WTC11 (cell line): ENCODE data around the gene VIM. TPM values are rescaled to one million over a fixed set of nuclear protein-coding genes. Genes with fewer than 3 reads are reported as not detected.

Source experiments
- ATAC-seq: fragments of 200-7000 bp; cut with Tn5 transposase; 2 replicates; pipeline ENCODE4 v1.10.0; 2021; ENCODE audit warnings: mild to moderate bottlenecking, moderate library complexity
- CTCF ChIA-PET: fragments of 300-600 bp; sonication (Branson Sonifier 250); formaldehyde crosslinking; loops from one replicate; lab custom pipeline; 2021; ENCODE audit warnings: antibody characterized with exemption; lab: Charles Lee
- POLR2A ChIA-PET: fragments of 350-600 bp; sonication (Branson Sonifier 250); formaldehyde crosslinking; loops from one replicate; lab custom pipeline; 2021; ENCODE audit warnings: antibody characterized with exemption; lab: Charles Lee
- DNase-seq: peaks from one replicate; pipeline ENCODE4 v3.0.0; 2021; ENCODE audit warnings: low spot score
- H3K27ac Mint-ChIP-seq: 2 replicates; pipeline ENCODE4 v1.8.0; 2021; ENCODE audit warnings: mixed read lengths
- H3K27me3 Mint-ChIP-seq: 2 replicates; pipeline ENCODE4 v1.8.0; 2021; ENCODE audit warnings: low read depth, mild to moderate bottlenecking, moderate library complexity, mixed read lengths
- H3K36me3 Mint-ChIP-seq: 2 replicates; pipeline ENCODE4 v1.8.0; 2021; ENCODE audit warnings: mixed read lengths
- H3K4me1 Mint-ChIP-seq: 2 replicates; pipeline ENCODE4 v1.8.0; 2022; ENCODE audit warnings: mixed read lengths
- H3K4me3 Mint-ChIP-seq: 2 replicates; pipeline ENCODE4 v1.8.0; 2021; ENCODE audit warnings: mild to moderate bottlenecking, moderate library complexity, mixed read lengths
- H3K9me3 Mint-ChIP-seq: 2 replicates; pipeline ENCODE4 v1.8.0; 2021; ENCODE audit warnings: mixed read lengths
- AR ChIP-seq: fragments of 250-450 bp; sonication (Bioruptor Pico); IDR thresholded peaks from 2 replicates; pipeline ENCODE4 v1.9.0; 2021; ENCODE audit warnings: mild to moderate bottlenecking
- ATF1 ChIP-seq: sonication (generic); formaldehyde crosslinking; IDR thresholded peaks from 2 replicates; pipeline ENCODE4 v1.8.1; 2023; ENCODE audit warnings: mild to moderate bottlenecking, moderate library complexity, missing genetic modification reagents
- ATF2 ChIP-seq: sonication (generic); formaldehyde crosslinking; IDR thresholded peaks from 2 replicates; pipeline ENCODE4 v1.8.1; 2022; ENCODE audit warnings: low read depth, missing genetic modification reagents, borderline replicate concordance
- ATF6 ChIP-seq: sonication (generic); formaldehyde crosslinking; IDR thresholded peaks from 2 replicates; pipeline ENCODE4 v1.8.1; 2023; ENCODE audit warnings: mild to moderate bottlenecking, missing genetic modification reagents
- CTCF ChIP-seq: fragments of 200-600 bp; IDR thresholded peaks from 2 replicates; pipeline ENCODE4 v1.8.0; 2022; ENCODE audit warnings: antibody characterized with exemption
- E2F5 ChIP-seq: sonication (generic); formaldehyde crosslinking; IDR thresholded peaks from 2 replicates; pipeline ENCODE4 v1.8.1; 2022; ENCODE audit warnings: mild to moderate bottlenecking, moderate library complexity, missing genetic modification reagents
- EMX1 ChIP-seq: fragments of 250-450 bp; sonication (Bioruptor Pico); IDR thresholded peaks from 2 replicates; pipeline ENCODE4 v1.8.0; 2021; ENCODE audit warnings: mild to moderate bottlenecking
- FOXP1 ChIP-seq: sonication (generic); formaldehyde crosslinking; IDR thresholded peaks from 2 replicates; pipeline ENCODE4 v1.8.0; 2022; ENCODE audit warnings: missing genetic modification reagents, mild to moderate bottlenecking, moderate library complexity, borderline replicate concordance
- GRHL2 ChIP-seq: fragments of 250-450 bp; sonication (Bioruptor Pico); IDR thresholded peaks from 2 replicates; pipeline ENCODE4 v1.8.0; 2022; ENCODE audit warnings: mild to moderate bottlenecking, moderate library complexity; ENCODE audit not compliant: insufficient replicate concordance, severe bottlenecking
- GTF2I ChIP-seq: fragments of 250-450 bp; sonication (Bioruptor Pico); conservative IDR thresholded peaks from 2 replicates; pipeline ENCODE4 v1.4.0; 2021; ENCODE audit warnings: mild to moderate bottlenecking
- IRF1 ChIP-seq: sonication (generic); formaldehyde crosslinking; IDR thresholded peaks from 2 replicates; pipeline ENCODE4 v1.8.0; 2023; ENCODE audit warnings: missing genetic modification reagents
- IRF2 ChIP-seq: sonication (generic); formaldehyde crosslinking; IDR thresholded peaks from 2 replicates; pipeline ENCODE4 v1.8.0; 2022; ENCODE audit warnings: low read depth, missing genetic modification reagents, borderline replicate concordance
- NR3C1 ChIP-seq: sonication (generic); formaldehyde crosslinking; conservative IDR thresholded peaks from 2 replicates; pipeline ENCODE4 v1.8.1; 2023; ENCODE audit warnings: low read depth, mild to moderate bottlenecking, missing genetic modification reagents
- OVOL2 ChIP-seq: fragments of 250-450 bp; sonication (Bioruptor Pico); IDR thresholded peaks from 2 replicates; pipeline ENCODE4 v1.9.0; 2021; ENCODE audit warnings: mild to moderate bottlenecking, borderline replicate concordance
- STAT6 ChIP-seq: sonication (generic); formaldehyde crosslinking; conservative IDR thresholded peaks from 2 replicates; pipeline ENCODE4 v1.8.1; 2023; ENCODE audit warnings: mild to moderate bottlenecking, low read depth, missing genetic modification reagents, moderate library complexity
- ZNF138 ChIP-seq: sonication (generic); formaldehyde crosslinking; conservative IDR thresholded peaks from 2 replicates; pipeline ENCODE4 v1.8.1; 2022; ENCODE audit warnings: mild to moderate bottlenecking, moderate library complexity, missing genetic modification reagents
- ZNF317 ChIP-seq: sonication (generic); formaldehyde crosslinking; IDR thresholded peaks from 2 replicates; pipeline ENCODE4 v1.8.1; 2023; ENCODE audit warnings: low read depth, mild to moderate bottlenecking, moderate library complexity, missing genetic modification reagents, borderline replicate concordance
- ZNF671 ChIP-seq: fragments of 250-450 bp; sonication (Bioruptor Pico); IDR thresholded peaks from 2 replicates; pipeline ENCODE4 v1.8.0; 2021; ENCODE audit warnings: mild to moderate bottlenecking
- total RNA-seq: library from RNA; stranded (reverse); gene quantifications from 3 replicates; pipeline ENCODE4 v1.2.3, GENCODE V29; 2021

Gene VIM
- total RNA-seq, 1 experiment from 2014 or later, result 74.1 TPM

GRCh38 chr10:17257466-17258321 is 29.7 kb downstream of the VIM start:
- H3K4me1 Mint-ChIP-seq, result peaks cover 6% of the 10 kb centered on the region
- peak overlapping the region; percentile 1 for H3K4me3 Mint-ChIP-seq
- DNase-seq, result peak; percentile 39
- H3K27me3 Mint-ChIP-seq, result no peaks in the 10 kb centered on the region
- H3K9me3 Mint-ChIP-seq, result peaks cover 35% of the 10 kb centered on the region
- ChIA-PET CTCF (interaction anchor here (1.3 kb wide), 1 partner anchor 27 kb away, joined by 4 read pairs; no protein-coding TSS in a partner anchor), POLR2A (no interaction called here)
- ATAC-seq, result peak; percentile 84
- peaks cover 13% of the 10 kb centered on the region for H3K36me3 Mint-ChIP-seq
- H3K27ac Mint-ChIP-seq, result no peak overlapping the region
- TF ChIP-seq IRF2, result no peak
- peak; percentile 59; the same call in 1 of the 2 replicates for TF ChIP-seq CTCF

- ATAC-seq (no peak), DNase-seq (no peak)
- H3K27me3 Mint-ChIP-seq, result peaks cover 6% of the 10 kb centered on the region; the same call in 1 of the 2 replicates
- H3K27ac Mint-ChIP-seq, result no peak overlapping the region
- H3K4me3 Mint-ChIP-seq, result no peak overlapping the region
- TF ChIP-seq FOXP1 (no peak), IRF1 (no peak), ATF6 (CRISPR knock-in tag) (no peak), ZNF317 (no peak), ZNF671 (CRISPR knock-in tag) (no peak), NR3C1 (CRISPR knock-in tag) (no peak), GRHL2 (no peak), ATF2 (CRISPR knock-in tag) (no peak)
- peaks cover 46% of the 10 kb centered on the region for H3K36me3 Mint-ChIP-seq
- CTCF ChIA-PET, result interaction anchor here (0.6 kb wide), 1 partner anchor 433 kb away, joined by 3 read pairs; no protein-coding TSS in a partner anchor
- POLR2A ChIA-PET, result no interaction called here
- peaks cover 58% of the 10 kb centered on the region for H3K9me3 Mint-ChIP-seq
- H3K4me1 Mint-ChIP-seq, result peaks cover 1% of the 10 kb centered on the region
Measured at GRCh38 chr10:17262502-17262901, 34.5 kb downstream of the VIM start.

GRCh38 chr10:17263580-17263979 is 35.5 kb downstream of the VIM start:
- H3K4me1 Mint-ChIP-seq, result peaks cover 7% of the 10 kb centered on the region
- H3K4me3 Mint-ChIP-seq, result no peak overlapping the region
- ChIA-PET POLR2A (no interaction called here), CTCF (no interaction called here)
- ATAC-seq, result no peak
- H3K27me3 Mint-ChIP-seq, result peaks cover 6% of the 10 kb centered on the region; the same call in 1 of the 2 replicates
- DNase-seq, result no peak
- H3K36me3 Mint-ChIP-seq, result peaks cover 46% of the 10 kb centered on the region
- H3K27ac Mint-ChIP-seq, result no peak overlapping the region
- peaks cover 63% of the 10 kb centered on the region for H3K9me3 Mint-ChIP-seq
- TF ChIP-seq GTF2I (CRISPR knock-in tag) (no peak), ZNF138 (no peak), ATF1 (CRISPR knock-in tag) (no peak), EMX1 (no peak), AR (no peak), STAT6 (no peak), E2F5 (CRISPR knock-in tag) (no peak), OVOL2 (CRISPR knock-in tag) (no peak)
